Stimulated activated memory B cell treated with anti-CD40 and anti-IgM and Interleukin-4, amounts not matched to agents 10 μg/mL and 1 μg/mL and 100 μg/mL, for 72 hours (primary cell): ENCODE data around the gene PTPRJ.

Source experiments
- ATAC-seq: fragments of 150-1000 bp; cut with Tn5 transposase; 2 replicates; pipeline ENCODE4 v1.10.0; 2021
- H3K27ac Mint-ChIP-seq: one replicate; pipeline ENCODE4 v1.8.0; 2022; ENCODE audit warnings: mild to moderate bottlenecking, mixed read lengths
- H3K27me3 Mint-ChIP-seq: one replicate; pipeline ENCODE4 v1.8.0; 2022; ENCODE audit warnings: mixed read lengths
- H3K36me3 Mint-ChIP-seq: one replicate; pipeline ENCODE4 v1.8.0; 2022; ENCODE audit warnings: mixed read lengths
- H3K4me1 Mint-ChIP-seq: one replicate; pipeline ENCODE4 v1.8.0; 2022; ENCODE audit warnings: mixed read lengths
- H3K4me3 Mint-ChIP-seq: one replicate; pipeline ENCODE4 v1.8.0; 2022; ENCODE audit warnings: mild to moderate bottlenecking, moderate library complexity, mixed read lengths
- H3K9me3 Mint-ChIP-seq: one replicate; pipeline ENCODE4 v1.8.0; 2022; ENCODE audit warnings: mixed read lengths

Gene PTPRJ

DNA sequence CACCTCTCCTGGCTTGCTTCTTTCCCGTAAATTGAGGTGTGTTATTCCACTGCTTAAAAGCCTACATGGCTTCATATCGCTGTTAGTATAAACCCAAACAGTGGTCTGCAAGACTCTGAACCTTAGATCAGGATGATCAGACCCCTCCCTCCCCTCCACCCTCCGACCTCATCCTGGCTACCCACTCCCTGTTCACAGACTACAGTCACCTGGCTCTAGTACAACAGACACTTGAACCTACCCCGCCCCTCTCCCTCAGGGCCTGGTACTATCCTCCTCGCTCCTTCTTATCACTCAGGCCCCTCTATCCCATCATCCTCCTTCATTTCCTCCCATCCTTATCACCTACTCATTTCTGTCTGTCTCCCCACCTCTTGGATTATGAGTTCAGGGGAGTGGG, 20.1 kb downstream of the PTPRJ start:
- H3K36me3 Mint-ChIP-seq: no peaks in the 10 kb centered on the region
- no peak for ATAC-seq
- peaks cover 84% of the 10 kb centered on the region for H3K4me1 Mint-ChIP-seq
- H3K27ac Mint-ChIP-seq: peak overlapping the region; percentile 90
- peak overlapping the region; percentile 4 for H3K4me3 Mint-ChIP-seq
- H3K9me3 Mint-ChIP-seq: no peaks in the 10 kb centered on the region
- no peaks in the 10 kb centered on the region for H3K27me3 Mint-ChIP-seq

DNA sequence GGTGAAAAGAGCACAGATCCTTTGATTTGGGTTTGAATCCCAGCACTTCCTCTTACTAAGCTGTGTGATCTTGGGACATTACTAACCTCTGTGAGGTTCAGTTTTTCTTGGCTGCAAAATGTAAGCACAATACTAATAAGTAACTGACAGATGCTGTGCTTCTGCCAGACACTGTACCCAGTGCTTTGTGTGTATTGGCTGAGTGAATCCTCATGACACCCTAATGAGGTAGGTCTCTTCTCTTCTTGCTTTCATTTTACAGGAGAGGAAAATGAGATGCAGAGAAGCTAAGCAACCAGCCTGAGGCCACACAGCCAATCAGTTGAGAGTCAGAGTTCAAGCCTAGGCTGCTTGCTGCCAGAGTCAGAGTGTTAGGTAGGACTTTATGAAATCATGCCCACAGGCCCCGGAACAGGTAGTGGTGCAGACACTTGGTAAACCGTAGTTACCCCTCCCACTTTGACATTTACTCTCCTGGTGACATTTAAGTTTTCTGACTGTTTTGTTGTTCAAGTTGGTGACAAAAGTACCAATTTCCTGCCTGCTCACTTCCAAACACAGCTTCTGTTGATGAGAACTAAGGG, 21.2 kb downstream of the PTPRJ start:
- Mint-ChIP-seq H3K4me3 (peak overlapping the region; percentile 61), H3K4me1 (peaks cover 84% of the 10 kb centered on the region), H3K9me3 (no peaks in the 10 kb centered on the region), H3K36me3 (no peaks in the 10 kb centered on the region), H3K27me3 (no peaks in the 10 kb centered on the region), H3K27ac (peak overlapping the region; percentile 90)
- ATAC-seq: peak; percentile 95

DNA sequence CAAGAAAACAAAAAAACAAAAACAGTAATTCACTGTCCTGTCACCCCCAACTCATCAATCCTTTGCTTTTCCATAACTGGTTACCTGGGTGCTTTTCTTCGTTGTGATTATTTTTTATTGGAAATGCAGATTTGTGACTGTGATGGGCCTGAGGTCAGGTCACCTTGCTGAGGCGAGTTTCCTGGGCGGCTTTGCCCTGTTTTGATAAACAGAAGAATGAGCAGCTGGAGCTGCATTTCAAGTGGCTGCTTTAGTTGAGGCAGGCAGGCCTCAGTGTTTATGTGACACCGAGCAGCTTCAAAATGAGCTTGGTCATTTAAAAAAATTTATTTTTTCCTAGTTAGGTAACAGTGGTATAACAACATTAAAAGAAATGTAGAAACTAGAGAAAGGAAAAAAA, 22.2 kb downstream of the PTPRJ start:
- Mint-ChIP-seq H3K27me3 (no peaks in the 10 kb centered on the region), H3K27ac (peak overlapping the region; percentile 90), H3K4me3 (peak overlapping the region; percentile 61), H3K36me3 (no peaks in the 10 kb centered on the region), H3K4me1 (peaks cover 84% of the 10 kb centered on the region), H3K9me3 (no peaks in the 10 kb centered on the region)
- no peak for ATAC-seq

DNA sequence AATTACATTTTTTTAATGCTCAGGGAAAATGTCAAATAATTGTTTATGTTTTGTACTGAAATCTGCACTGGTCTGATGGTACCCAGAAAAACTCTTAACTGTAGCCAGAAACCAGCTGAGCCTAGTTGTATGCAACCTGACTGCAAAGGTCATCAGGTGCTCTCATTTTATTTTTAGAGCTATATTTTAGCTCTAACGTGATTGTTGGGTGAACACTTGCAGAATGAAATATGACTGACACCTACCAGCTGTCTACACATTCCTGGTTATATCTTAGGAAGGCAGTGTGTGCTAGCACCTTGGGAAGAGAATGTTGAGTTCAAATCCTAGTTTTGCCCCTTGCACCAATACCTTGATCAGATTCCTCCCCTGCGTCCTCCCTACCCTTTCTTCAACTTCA, 23.6 kb downstream of the PTPRJ start:
- H3K36me3 Mint-ChIP-seq: no peaks in the 10 kb centered on the region
- H3K27me3 Mint-ChIP-seq: no peaks in the 10 kb centered on the region
- no peak overlapping the region for H3K4me3 Mint-ChIP-seq
- no peaks in the 10 kb centered on the region for H3K9me3 Mint-ChIP-seq
- peak overlapping the region; percentile 93 for H3K27ac Mint-ChIP-seq
- peaks cover 78% of the 10 kb centered on the region for H3K4me1 Mint-ChIP-seq
- no peak for ATAC-seq

DNA sequence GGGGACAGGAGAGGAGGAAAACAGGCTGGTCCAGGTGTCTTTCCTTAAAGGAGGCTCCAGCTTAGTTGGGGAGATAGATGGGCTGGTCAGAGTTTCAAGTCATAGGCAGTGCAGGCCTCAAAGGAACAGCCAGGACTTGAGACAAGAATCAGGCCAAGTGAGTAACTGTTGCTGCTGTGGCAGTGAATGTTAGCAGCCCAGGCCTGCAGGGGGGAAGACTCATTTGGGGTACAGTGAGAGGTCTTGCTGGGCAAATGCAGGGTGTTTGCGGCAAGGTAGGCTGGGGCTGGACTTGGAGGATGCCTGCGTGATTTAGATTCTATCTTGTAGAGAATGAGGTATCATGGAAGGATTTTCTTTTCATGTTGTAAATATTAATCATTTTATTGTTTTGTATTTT, 24.1 kb downstream of the PTPRJ start:
- peaks cover 78% of the 10 kb centered on the region for H3K4me1 Mint-ChIP-seq
- no peaks in the 10 kb centered on the region for H3K9me3 Mint-ChIP-seq
- no peaks in the 10 kb centered on the region for H3K36me3 Mint-ChIP-seq
- H3K27me3 Mint-ChIP-seq: no peaks in the 10 kb centered on the region
- peak overlapping the region; percentile 93 for H3K27ac Mint-ChIP-seq
- ATAC-seq: no peak
- H3K4me3 Mint-ChIP-seq: peak overlapping the region; percentile 32

DNA sequence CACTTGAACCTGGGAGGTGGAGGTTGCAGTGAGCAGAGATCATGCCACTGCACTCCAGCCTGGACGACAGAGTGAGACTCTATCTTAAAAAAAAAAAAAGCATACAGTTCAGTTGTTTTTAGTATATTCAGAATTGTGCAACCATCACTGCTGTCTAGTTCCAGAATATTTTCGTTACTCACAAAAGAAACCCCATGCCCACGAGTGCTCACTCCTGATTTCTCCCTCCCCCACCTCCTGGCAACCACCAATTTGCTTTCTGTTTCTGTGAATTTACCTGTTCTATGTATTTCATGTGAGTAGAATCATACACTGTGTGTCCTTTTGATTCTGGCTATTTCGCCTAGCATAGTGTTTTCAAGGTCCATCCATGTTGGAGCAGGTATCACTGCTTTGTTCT, 24.8 kb downstream of the PTPRJ start:
- Mint-ChIP-seq H3K27ac (peak overlapping the region; percentile 93), H3K4me3 (peak overlapping the region; percentile 29)
- ATAC-seq: no peak

DNA sequence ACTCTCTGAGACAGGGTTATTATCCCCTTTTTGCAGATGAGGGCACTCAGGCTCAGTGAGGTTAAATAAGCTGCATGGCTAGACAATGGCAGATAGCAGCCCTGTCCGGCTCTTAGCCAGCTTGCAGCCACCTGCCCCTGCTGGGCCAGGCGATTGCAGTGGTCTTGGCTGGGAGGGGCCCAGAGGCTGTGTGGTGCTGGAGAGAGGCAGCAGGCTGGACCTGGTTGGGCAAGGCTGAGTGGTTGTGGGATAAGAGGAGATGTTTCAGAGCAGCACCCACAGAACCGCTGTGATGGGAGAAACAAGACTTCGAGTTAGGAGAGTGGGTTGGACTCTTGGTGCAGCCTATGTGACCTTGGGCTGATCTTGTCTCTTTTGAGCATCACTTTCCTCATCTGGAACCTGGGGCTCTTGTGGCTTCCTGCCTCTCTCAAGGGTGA, 25.5 kb downstream of the PTPRJ start:
- Mint-ChIP-seq H3K4me1 (peaks cover 66% of the 10 kb centered on the region), H3K27ac (peak overlapping the region; percentile 93), H3K9me3 (no peaks in the 10 kb centered on the region), H3K27me3 (no peaks in the 10 kb centered on the region), H3K4me3 (peak overlapping the region; percentile 29), H3K36me3 (no peaks in the 10 kb centered on the region)
- no peak for ATAC-seq

More for the DNA sequence above, 24.8 kb downstream of the PTPRJ start:
- no peaks in the 10 kb centered on the region for H3K27me3 Mint-ChIP-seq
- H3K9me3 Mint-ChIP-seq: no peaks in the 10 kb centered on the region
- H3K36me3 Mint-ChIP-seq: no peaks in the 10 kb centered on the region
- H3K4me1 Mint-ChIP-seq: peaks cover 73% of the 10 kb centered on the region

DNA sequence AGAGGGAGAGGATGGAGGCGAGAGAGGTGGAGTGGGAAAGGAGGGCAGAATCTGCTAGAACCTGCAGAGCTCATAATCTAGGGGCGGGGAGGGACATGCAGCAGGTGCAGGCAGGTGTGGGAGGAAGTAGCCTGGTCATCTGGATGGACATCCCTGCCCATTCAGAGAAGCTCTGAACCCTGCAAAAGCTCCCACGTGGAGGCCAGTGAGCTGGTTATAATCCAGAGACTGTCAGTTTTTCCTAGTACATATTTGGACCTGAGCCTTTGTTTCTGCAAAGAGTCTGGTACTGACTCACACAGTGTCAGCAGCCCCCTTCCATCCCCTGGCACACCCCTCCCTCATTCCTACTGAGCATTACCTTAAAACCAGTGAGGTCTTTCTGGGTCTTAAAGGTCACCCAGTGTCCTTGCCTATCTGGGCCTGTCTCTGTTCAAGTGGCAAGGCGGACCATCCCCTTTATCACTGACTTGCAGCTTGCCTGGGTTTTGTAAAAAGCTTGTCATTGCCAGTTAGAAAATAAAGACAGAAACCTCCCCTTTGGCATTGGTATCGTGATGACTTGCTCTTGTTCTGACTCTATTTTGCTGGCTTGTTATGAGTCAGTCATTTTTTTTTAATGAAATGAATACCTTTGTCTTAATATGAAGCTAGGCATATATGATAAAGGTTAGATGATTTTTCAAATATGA, 26.1 kb downstream of the PTPRJ start:
- no peaks in the 10 kb centered on the region for H3K36me3 Mint-ChIP-seq
- peak; percentile 67 for ATAC-seq
- peak overlapping the region; percentile 93 for H3K27ac Mint-ChIP-seq
- no peaks in the 10 kb centered on the region for H3K9me3 Mint-ChIP-seq
- H3K4me3 Mint-ChIP-seq: peak overlapping the region; percentile 29
- H3K27me3 Mint-ChIP-seq: no peaks in the 10 kb centered on the region
- H3K4me1 Mint-ChIP-seq: peaks cover 62% of the 10 kb centered on the region

DNA sequence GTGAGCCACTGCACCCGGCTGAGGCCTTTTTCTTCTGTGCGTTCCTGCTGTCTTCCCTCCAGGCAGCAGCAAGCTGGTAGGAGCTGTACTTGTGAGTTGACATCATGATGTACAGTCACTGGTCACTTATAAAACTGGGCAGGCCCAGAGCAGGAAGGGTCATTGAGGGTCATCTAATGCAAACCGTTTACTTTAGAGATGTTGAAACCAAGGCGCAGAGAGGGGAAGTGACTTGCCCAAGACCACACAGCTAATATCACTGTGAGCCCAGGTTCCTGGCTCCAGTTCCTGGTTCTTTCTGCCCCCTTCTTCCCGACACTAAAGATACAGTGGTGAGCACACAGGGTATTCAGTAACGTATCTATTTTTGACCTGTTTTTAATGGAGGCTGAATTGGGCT, 27.3 kb downstream of the PTPRJ start:
- no peaks in the 10 kb centered on the region for H3K27me3 Mint-ChIP-seq
- no peak for ATAC-seq
- H3K36me3 Mint-ChIP-seq: no peaks in the 10 kb centered on the region
- no peak overlapping the region for H3K4me3 Mint-ChIP-seq
- H3K4me1 Mint-ChIP-seq: peaks cover 63% of the 10 kb centered on the region
- H3K27ac Mint-ChIP-seq: peak overlapping the region; percentile 93
- H3K9me3 Mint-ChIP-seq: no peaks in the 10 kb centered on the region

DNA sequence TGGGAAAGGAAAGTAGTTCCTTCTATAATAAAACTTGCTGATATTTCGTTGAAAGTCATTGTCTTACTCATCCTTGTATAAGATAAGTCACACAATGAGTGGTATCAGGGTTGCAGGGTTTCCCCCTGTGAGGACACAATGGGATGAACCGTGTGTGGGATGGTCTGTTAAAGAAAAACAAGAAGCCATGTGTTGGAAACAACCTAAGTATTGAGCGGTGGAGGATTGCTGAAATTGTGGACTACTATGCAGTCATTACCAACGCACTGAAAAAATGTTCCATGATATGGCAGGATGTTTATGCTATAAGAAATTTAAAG, 28.6 kb downstream of the PTPRJ start:
- H3K4me3 Mint-ChIP-seq: peak overlapping the region; percentile 25
- no peaks in the 10 kb centered on the region for H3K36me3 Mint-ChIP-seq
- no peaks in the 10 kb centered on the region for H3K27me3 Mint-ChIP-seq
- ATAC-seq: peak; percentile 66
- H3K27ac Mint-ChIP-seq: peak overlapping the region; percentile 93
- H3K4me1 Mint-ChIP-seq: peaks cover 74% of the 10 kb centered on the region
- no peaks in the 10 kb centered on the region for H3K9me3 Mint-ChIP-seq

DNA sequence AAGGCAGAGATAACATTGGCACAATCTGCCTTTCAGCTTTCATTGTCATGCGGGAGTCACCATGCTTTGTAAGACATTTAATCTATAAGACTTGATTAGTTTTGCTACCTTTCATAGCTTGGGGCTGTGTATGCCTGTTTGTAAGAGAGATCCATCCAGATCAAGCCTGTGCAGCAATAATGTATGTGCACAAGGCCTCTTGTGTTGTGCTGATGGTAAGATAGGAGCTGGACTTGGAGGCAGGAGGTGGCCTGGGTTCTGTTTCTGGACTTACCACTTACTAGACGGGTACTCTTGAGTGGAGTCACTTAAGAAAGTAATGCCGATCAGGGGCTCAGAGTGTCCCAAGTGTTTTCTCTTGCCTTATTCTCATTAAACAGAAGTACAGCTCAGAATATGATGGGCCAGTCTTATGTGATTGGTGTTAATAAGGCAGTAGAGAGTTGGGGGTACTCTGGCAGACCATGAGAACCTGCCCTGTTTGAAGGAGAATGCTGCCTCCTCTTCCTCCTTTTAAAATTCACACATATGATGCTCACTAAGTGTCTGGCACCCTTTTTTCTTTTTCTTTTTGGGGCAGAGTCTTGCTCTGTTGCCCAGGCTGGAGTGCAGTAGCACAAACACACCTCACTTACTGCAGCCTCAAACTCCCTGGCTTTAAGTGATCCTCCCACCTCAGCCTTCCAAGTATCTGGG, 30.9 kb downstream of the PTPRJ start:
- H3K27ac Mint-ChIP-seq: peak overlapping the region; percentile 89
- H3K9me3 Mint-ChIP-seq: no peaks in the 10 kb centered on the region
- no peak overlapping the region for H3K4me3 Mint-ChIP-seq
- H3K27me3 Mint-ChIP-seq: no peaks in the 10 kb centered on the region
- no peak for ATAC-seq
- peaks cover 60% of the 10 kb centered on the region for H3K4me1 Mint-ChIP-seq
- no peaks in the 10 kb centered on the region for H3K36me3 Mint-ChIP-seq

DNA sequence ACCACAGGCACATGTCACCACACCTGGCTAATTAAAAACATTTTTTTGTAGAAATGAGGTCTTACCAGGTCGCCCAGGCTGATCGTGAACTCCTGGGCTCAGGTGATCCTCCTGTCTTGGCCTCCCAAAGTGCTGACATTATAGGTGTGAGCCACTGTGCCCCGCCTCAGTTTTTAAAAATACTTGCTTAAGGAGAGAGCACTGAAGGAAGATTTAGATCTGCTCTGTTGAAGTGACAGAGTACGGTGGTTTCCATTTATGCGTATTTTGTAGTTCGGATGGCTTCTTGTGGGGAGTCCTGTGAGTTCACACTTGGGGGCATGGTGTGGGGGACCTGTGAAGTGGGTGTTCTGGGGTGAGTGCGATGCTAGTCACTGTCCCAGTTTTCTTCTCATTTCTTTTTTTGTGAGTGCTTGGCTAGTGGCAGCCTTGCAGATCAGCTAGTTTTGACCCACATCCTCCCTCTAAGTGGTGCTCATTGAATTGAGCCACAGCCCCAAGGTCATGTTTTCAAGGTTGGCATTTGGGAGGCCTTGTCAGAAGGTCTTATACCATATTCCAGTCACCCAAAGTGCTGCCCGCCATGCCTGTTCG, 31.5 kb downstream of the PTPRJ start:
- Mint-ChIP-seq H3K27me3 (no peaks in the 10 kb centered on the region), H3K4me1 (peaks cover 58% of the 10 kb centered on the region), H3K36me3 (no peaks in the 10 kb centered on the region), H3K4me3 (no peak overlapping the region), H3K27ac (peak overlapping the region; percentile 89), H3K9me3 (no peaks in the 10 kb centered on the region)
- ATAC-seq: no peak

DNA sequence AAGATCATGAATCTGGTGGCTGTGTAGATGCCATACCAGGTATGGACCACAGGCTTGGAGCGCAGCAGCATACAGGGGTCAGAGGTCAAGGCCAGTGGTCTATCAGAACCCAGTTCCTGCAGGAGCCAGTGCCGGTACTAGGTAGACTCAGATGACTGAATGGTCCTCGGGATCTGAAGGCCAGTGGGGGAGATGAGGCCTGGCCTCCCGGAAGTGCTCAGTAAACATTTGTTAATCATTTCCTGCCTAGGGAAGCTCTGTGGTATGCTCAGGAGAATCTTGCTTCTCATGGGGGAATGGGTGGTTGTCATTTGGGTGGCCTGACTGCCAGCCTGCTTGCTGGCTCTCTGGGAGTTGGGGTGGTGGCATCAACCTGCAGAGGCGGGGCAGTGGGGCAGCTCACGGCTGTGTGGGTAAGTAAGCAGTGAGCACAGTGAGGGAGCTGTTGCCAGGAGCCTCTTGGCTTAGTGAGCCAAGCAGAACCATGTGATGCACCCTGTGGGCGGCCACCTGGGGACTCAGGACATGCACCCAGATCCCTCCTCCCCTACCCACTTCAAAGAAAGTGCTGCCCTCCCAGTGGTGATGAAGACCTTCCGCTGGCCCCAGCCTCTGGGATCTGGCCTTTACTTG, 33.0 kb downstream of the PTPRJ start:
- Mint-ChIP-seq H3K27ac (peak overlapping the region; percentile 89), H3K9me3 (no peaks in the 10 kb centered on the region), H3K4me3 (peak overlapping the region; percentile 59), H3K36me3 (no peaks in the 10 kb centered on the region), H3K4me1 (peaks cover 62% of the 10 kb centered on the region), H3K27me3 (no peaks in the 10 kb centered on the region)
- peak; percentile 95 for ATAC-seq

DNA sequence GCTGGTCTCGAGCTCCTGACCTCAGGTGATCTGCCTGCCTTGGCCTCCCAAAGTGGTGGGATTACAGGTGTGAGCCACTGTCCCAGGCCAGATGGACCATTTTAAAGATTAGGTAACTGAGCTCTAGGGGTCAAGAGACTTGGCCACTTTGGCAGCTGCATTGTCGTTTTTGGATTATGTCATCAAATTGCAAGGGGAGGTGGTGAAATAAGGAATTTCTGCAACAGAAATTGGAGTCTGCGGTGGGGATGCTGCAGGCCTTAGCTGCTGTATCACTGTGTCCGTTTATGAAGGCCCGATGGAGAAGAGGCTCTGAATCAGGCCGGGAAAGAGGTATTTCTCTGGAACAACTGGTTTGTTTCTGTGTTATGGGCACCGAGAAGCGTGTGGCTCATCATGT, 34.6 kb downstream of the PTPRJ start:
- no peaks in the 10 kb centered on the region for H3K36me3 Mint-ChIP-seq
- no peak overlapping the region for H3K27ac Mint-ChIP-seq
- no peak for ATAC-seq
- no peak overlapping the region for H3K4me3 Mint-ChIP-seq
- H3K9me3 Mint-ChIP-seq: no peaks in the 10 kb centered on the region
- peaks cover 70% of the 10 kb centered on the region for H3K4me1 Mint-ChIP-seq
- no peaks in the 10 kb centered on the region for H3K27me3 Mint-ChIP-seq

DNA sequence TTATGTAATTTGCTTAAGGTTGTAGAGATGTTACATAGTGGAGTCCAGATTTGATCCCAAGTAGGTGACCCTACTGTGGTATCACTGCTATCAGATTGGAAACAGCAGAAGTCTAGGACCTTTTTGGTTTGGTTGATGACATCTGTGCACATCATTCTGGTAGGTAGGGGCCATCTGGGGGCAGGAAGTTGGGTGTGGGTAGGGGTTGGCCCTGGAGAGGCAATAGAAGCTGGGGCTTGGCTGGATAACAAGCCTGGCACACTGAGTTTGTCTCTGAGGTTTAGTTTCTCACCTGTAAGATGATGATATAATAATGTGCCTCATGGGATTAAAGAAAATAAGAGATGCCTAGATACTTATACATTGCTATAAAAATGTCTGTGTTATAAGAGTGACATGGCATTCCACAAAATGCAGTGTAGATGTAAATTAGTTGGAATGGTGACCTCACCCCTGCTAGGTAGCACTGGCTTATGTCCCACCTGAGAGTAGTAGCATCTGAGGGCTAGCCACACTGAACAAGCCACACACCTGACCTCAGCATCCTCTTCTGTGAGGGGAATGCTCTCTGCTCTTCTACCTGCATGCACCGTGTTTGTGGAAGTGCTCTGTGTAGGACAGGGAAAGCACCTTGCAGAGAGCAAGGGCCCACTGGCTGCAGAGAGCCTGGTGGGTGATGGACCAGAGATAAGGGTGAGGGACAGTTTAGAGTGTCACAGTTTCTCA, 36.9 kb downstream of the PTPRJ start:
- peaks cover 73% of the 10 kb centered on the region for H3K4me1 Mint-ChIP-seq
- no peaks in the 10 kb centered on the region for H3K9me3 Mint-ChIP-seq
- H3K36me3 Mint-ChIP-seq: no peaks in the 10 kb centered on the region
- H3K4me3 Mint-ChIP-seq: no peak overlapping the region
- H3K27me3 Mint-ChIP-seq: no peaks in the 10 kb centered on the region
- no peak for ATAC-seq
- peak overlapping the region; percentile 95 for H3K27ac Mint-ChIP-seq
